ENCODE data around the gene ZCCHC17.

- TF ChIP-seq YY1 (IDR thresholded peaks at IDR 0.05; ENCODE audit: insufficient read depth, insufficient read length) = no peak
- no peak for TF ChIP-seq ZNF274 (IDR thresholded peaks at IDR 0.05; ENCODE audit: low read depth, low read length)
Measured at GRCh38 chr1:31394584-31395193, 97.9 kb downstream of the ZCCHC17 start.

All from NT2/D1 (cell line).